GM12878 (cell line): ENCODE data around the gene ANAPC5. TPM values are rescaled to one million over a fixed set of nuclear protein-coding genes. Genes with fewer than 3 reads are reported as not detected.

Experiments used
- ATAC-seq: fragments of 200-7000 bp; cut with Tn5 transposase; 3 replicates; pipeline ENCODE4 v1.9.1; 2020; ENCODE audit warnings: mild to moderate bottlenecking, moderate library complexity
- BruUV-seq: library from RNA; stranded (reverse); fragments of 400-500 nt; replicated peaks from 2 replicates; lab custom pipeline; 2021; lab: Mats Ljungman, UMichigan
- CTCF ChIA-PET: fragments of 300-600 bp; sonication (Branson Sonifier 250); formaldehyde crosslinking; extraction: SDS; loops from one replicate; lab custom pipeline; 2021; ENCODE audit warnings: inconsistent platforms; lab: Yijun Ruan, JAX
- POLR2A ChIA-PET: fragments of 350-600 bp; formaldehyde crosslinking; extraction: SDS; loops from one replicate; lab custom pipeline; 2021; ENCODE audit warnings: inconsistent platforms; lab: Charles Lee
- RAD21 ChIA-PET: fragments of 300-600 bp; sonication (Branson Sonifier 250); formaldehyde crosslinking; loops from one replicate; lab custom pipeline; 2023; ENCODE audit warnings: antibody characterized with exemption; ENCODE audit not compliant: unreplicated experiment; lab: Charles Lee
- SMC1A ChIA-PET: fragments of 300-600 bp; sonication (Branson Sonifier 250); formaldehyde crosslinking; loops from one replicate; lab custom pipeline; 2023; ENCODE audit not compliant: unreplicated experiment, uncharacterized antibody; lab: Charles Lee
- DNase-seq: peaks from one replicate; pipeline ENCODE4 v3.0.0-alpha.2; 2011; ENCODE audit warnings: low read depth, low spot score
- FAIRE-seq: peaks from 3 replicates; lab custom pipeline; 2011; peaks lifted over from hg19 to GRCh38; lab: Jason Lieb, UNC
- H2AFZ ChIP-seq: 2 replicates; pipeline ENCODE4 v1.6.0; 2011; ENCODE audit warnings: low read depth, low read length, control low read depth; ENCODE audit not compliant: control insufficient read depth
- H3K27ac ChIP-seq: 2 replicates; pipeline ENCODE4 v1.5.1; 2011; ENCODE audit warnings: control low read depth; ENCODE audit not compliant: control insufficient read depth, insufficient read depth
- H3K27me3 ChIP-seq, 2 experiments: replicated peaks in 1 of 2; 2 replicates each; pipeline versions ENCODE4 v1.6.0 to v1.6.1; 2011; ENCODE audit warnings: low read length in 1 of 2; ENCODE audit not compliant: control insufficient read depth in 2 of 2, insufficient read depth in 2 of 2
- H3K36me3 ChIP-seq, 2 experiments: 2 replicates each; pipeline ENCODE4 v1.5.1; 2011; ENCODE audit warnings: low read length in 1 of 2; ENCODE audit not compliant: control insufficient read depth in 2 of 2, insufficient read depth in 2 of 2
- H3K4me1 ChIP-seq: 2 replicates; pipeline ENCODE4 v1.6.1; 2011; ENCODE audit warnings: mild to moderate bottlenecking, low read length, moderate library complexity, mixed read lengths; ENCODE audit not compliant: control insufficient read depth, insufficient read depth
- H3K4me2 ChIP-seq: 2 replicates; pipeline ENCODE4 v1.6.0; 2011; ENCODE audit warnings: control low read depth; ENCODE audit not compliant: control insufficient read depth, insufficient read depth
- H3K4me3 ChIP-seq: fragments of 200-600 bp; sonication (generic); 2 replicates; pipeline ENCODE4 v1.5.1; 2016
- H3K79me2 ChIP-seq: 2 replicates; pipeline ENCODE4 v1.6.0; 2011; ENCODE audit warnings: low read length; ENCODE audit not compliant: control insufficient read depth, insufficient read depth
- H3K9ac ChIP-seq: 2 replicates; pipeline ENCODE4 v1.8.0; 2011; ENCODE audit warnings: low read length, control low read depth, mixed read lengths; ENCODE audit not compliant: control insufficient read depth, insufficient read depth
- H3K9me3 ChIP-seq: replicated peaks from 3 replicates; pipeline ENCODE4 v1.5.1; 2011; ENCODE audit warnings: mild to moderate bottlenecking, low read length; ENCODE audit not compliant: control insufficient read depth, insufficient read depth
- H4K20me1 ChIP-seq: 2 replicates; pipeline ENCODE4 v1.6.0; 2011; ENCODE audit not compliant: control insufficient read depth, insufficient read depth
- CBFB ChIP-seq: IDR thresholded peaks from 2 replicates; pipeline ENCODE4 v1.6.1; 2016; ENCODE audit warnings: antibody characterized with exemption, low read depth
- CREB1 ChIP-seq: IDR thresholded peaks from 2 replicates; pipeline ENCODE4 v1.6.1; 2012; ENCODE audit warnings: low read depth, mild to moderate bottlenecking, inconsistent platforms
- CTCF ChIP-seq, 3 experiments: IDR thresholded peaks in 2 of 3; conservative IDR thresholded peaks in 1 of 3; 2 replicates each; pipeline ENCODE4 v1.5.1; 2011; ENCODE audit warnings: low read depth in 3 of 3, low read length in 3 of 3, mild to moderate bottlenecking in 3 of 3, control low read depth in 2 of 3, moderate library complexity in 2 of 3, inconsistent platforms in 1 of 3, mixed read lengths in 1 of 3; ENCODE audit not compliant: control insufficient read depth in 2 of 3, insufficient read depth in 1 of 3; ENCODE audit errors: extremely low read depth in 1 of 3
- CUX1 ChIP-seq: IDR thresholded peaks from 2 replicates; pipeline ENCODE4 v1.6.1; 2012; ENCODE audit warnings: improper control_type of control experiment, low read depth, low read length; ENCODE audit not compliant: insufficient replicate concordance
- EZH2 ChIP-seq: IDR thresholded peaks from 2 replicates; pipeline ENCODE4 v1.6.1; 2012; ENCODE audit warnings: low read depth, mild to moderate bottlenecking, control low read depth, inconsistent platforms, low read length, borderline replicate concordance; ENCODE audit not compliant: control insufficient read depth
- IKZF2 ChIP-seq, 2 experiments: fragments of 450-650 bp; IDR thresholded peaks; 2 replicates each; pipeline ENCODE4 v1.6.1; 2017; ENCODE audit warnings: mild to moderate bottlenecking in 2 of 2, moderate library complexity in 2 of 2
- NFIC ChIP-seq: IDR thresholded peaks from 2 replicates; pipeline ENCODE4 v1.6.1; 2012; ENCODE audit warnings: low read depth, mild to moderate bottlenecking, inconsistent platforms, low read length, moderate library complexity
- NFYA ChIP-seq: IDR thresholded peaks from 2 replicates; pipeline ENCODE4 v1.6.1; 2011; ENCODE audit warnings: low read depth, mild to moderate bottlenecking, low read length, improper control_type of control experiment, borderline replicate concordance
- PBX3 ChIP-seq: IDR thresholded peaks from 2 replicates; pipeline ENCODE4 v1.6.1; 2011; ENCODE audit warnings: mild to moderate bottlenecking, low read depth, low read length, moderate library complexity; ENCODE audit not compliant: insufficient replicate concordance
- SMAD1 ChIP-seq: fragments of 450-650 bp; IDR thresholded peaks from 2 replicates; pipeline ENCODE4 v1.6.1; 2018; ENCODE audit warnings: mild to moderate bottlenecking, low read depth; ENCODE audit not compliant: partially characterized antibody
- ZNF24 ChIP-seq: fragments of 450-650 bp; IDR thresholded peaks from 2 replicates; pipeline ENCODE4 v1.6.1; 2017; ENCODE audit warnings: antibody characterized with exemption, mild to moderate bottlenecking
- WGBS: methylation state at CpG from one replicate; pipeline ENCODE4 v1.1.6; 2016; ENCODE audit warnings: low lambda C conversion rate; ENCODE audit not compliant: insufficient replicate concordance, insufficient coverage; ENCODE audit errors: missing lambda C conversion rate; 5-methylcytosine and 5-hydroxymethylcytosine counted together
- in situ Hi-C: fragments of 300-500 bp; cut with MboI; formaldehyde crosslinking; loops from 9 replicates; pipeline ENCODE4 v1.14.3; 2018; ENCODE audit warnings: mixed read lengths
- intact Hi-C: fragments of 100-400 bp; cut with micrococcal nuclease; formaldehyde crosslinking; loops from one replicate; pipeline ENCODE4 v1.14.2; 2022; ENCODE audit not compliant: unreplicated experiment
- polyA plus RNA-seq, 11 experiments: library from polyadenylated mRNA; depleted of rRNA in 4 of 11; unstranded in 6 of 11; stranded (reverse) in 5 of 11; fragments of >200 nt; fragmentation: Nextera tagmentation in 4 of 11; fragmentation: Illumina TruSeq in 1 of 11; extraction: Ambion mirVana in 4 of 11; extraction: Trizol in 1 of 11; gene quantifications; 1 replicate in 1 of 11; 2 replicates in 10 of 11; pipeline versions ENCODE4 v1.2.1 to v1.2.3, GENCODE V29; 2011 to 2016; ENCODE audit warnings: inconsistent platforms in 2 of 11, missing spikeins in 2 of 11, low read depth in 1 of 11
- total RNA-seq, 4 experiments: library from RNA; depleted of rRNA in 3 of 4; stranded (reverse); fragments of >200 nt in 3 of 4; fragmentation: Illumina TruSeq in 1 of 4; extraction: Trizol in 1 of 4; gene quantifications; 2 replicates each; pipeline versions ENCODE4 v1.2.1 to v1.2.3, GENCODE V29; 2013 to 2021

The ANAPC5 gene
- total and polyA plus RNA-seq, 10 of the 15 experiments (the other 5 are each of a cell fraction or from before 2014, with no cell fraction given), result 102 to 227 (median 166) TPM

- no peak for TF ChIP-seq PBX3
- TF ChIP-seq CTCF (IDR thresholded peaks at IDR 0.05 in 2 of 3, conservative IDR thresholded peaks at IDR 0.05 in 1 of 3; ENCODE audit: control insufficient read depth in 2 of 3, extremely low read depth in 1 of 3, insufficient read depth in 1 of 3, low read depth in 3 of 3, low read length in 3 of 3), result no peak
- TF ChIP-seq NFYA, result no peak
- no peak for TF ChIP-seq CBFB
- no peak for TF ChIP-seq IKZF2 (IDR thresholded peaks at IDR 0.05)
- no peak for TF ChIP-seq CREB1
- no peak for TF ChIP-seq EZH2
- no peak for TF ChIP-seq ZNF24
- TF ChIP-seq NFIC, result no peak
Observed at GRCh38 chr12:121398355-121398754, 46.1 kb upstream of the ANAPC5 start (continued).

GRCh38 chr12:121397521-121397920, 45.3 kb upstream of the ANAPC5 start:
- Histone ChIP-seq H3K9me3 (no peaks in the 10 kb centered on the region; the same call in 2 of the 3 replicates), H3K4me2 (no peak overlapping the region), H3K79me2 (peaks cover 29% of the 10 kb centered on the region), H3K9ac (no peak overlapping the region), H3K4me1 (no peaks in the 10 kb centered on the region; the same call in none of the 2 replicates), H2AFZ (no peak overlapping the region), H3K36me3 (no peaks in the 10 kb centered on the region), H3K27me3 (no peaks in the 10 kb centered on the region), H4K20me1 (no peaks in the 10 kb centered on the region; the same call in 1 of the 2 replicates), H3K27ac (no peak overlapping the region), H3K4me3 (no peak overlapping the region)
- no peak for ATAC-seq
- RAD21 ChIA-PET, result no interaction called here
- in situ Hi-C loops, result no loop called here
- intact Hi-C loops, result no loop called here
- no peak for DNase-seq
- BruUV-seq, result no TSS peak
- CTCF ChIA-PET, result interaction anchor here (1.8 kb wide), 1 partner anchor 62 kb away, joined by 5 read pairs; no protein-coding TSS in a partner anchor
- FAIRE-seq, result no peak
- SMC1A ChIA-PET, result no interaction called here
- POLR2A ChIA-PET, result interaction anchor here (0.6 to 0.7 kb wide), 2 partner anchors 19 to 816 kb away, joined by 3 to 4 read pairs; partner anchors contain the start of gene POP5
- 91% methylated on average over 13 of the region's 14 CpGs for WGBS
- TF ChIP-seq SMAD1 (no peak), PBX3 (no peak), CUX1 (no peak)
